Kidney (tissue), 14 donors: Measurements from ENCODE around the gene MYH7B. TPM values are rescaled to one million over a fixed set of nuclear protein-coding genes. Genes with fewer than 3 reads are reported as not detected.

Source experiments
- DNase-seq, 5 donors: peaks; one replicate each; pipeline ENCODE4 v3.0.0-alpha.2; 2013 to 2020
- FAIRE-seq: peaks from 2 replicates; lab custom pipeline; 2012; peaks lifted over from hg19 to GRCh38; lab: Jason Lieb, UNC
- H3K27ac ChIP-seq, 2 donors: one replicate each; pipeline ENCODE4 v1.7.0; 2013; ENCODE audit warnings: low read depth in 2 of 2, low read length in 2 of 2, inconsistent platforms in 1 of 2
- H3K27me3 ChIP-seq: one replicate; pipeline ENCODE4 v1.7.1; 2013; ENCODE audit warnings: low read length, inconsistent platforms; ENCODE audit not compliant: control insufficient read depth, insufficient read depth
- H3K36me3 ChIP-seq, 3 donors: one replicate each; pipeline versions ENCODE4 v1.7.0 to v1.7.1; 2013; ENCODE audit warnings: low read length in 3 of 3, control low read depth in 1 of 3, inconsistent platforms in 1 of 3; ENCODE audit not compliant: insufficient read depth in 3 of 3, control insufficient read depth in 2 of 3
- H3K4me1 ChIP-seq, 3 donors: one replicate each; pipeline versions ENCODE4 v1.7.0 to v1.7.1; 2013; ENCODE audit warnings: low read length in 3 of 3, inconsistent platforms in 1 of 3, low read depth in 1 of 3; ENCODE audit not compliant: control insufficient read depth in 2 of 3, insufficient read depth in 2 of 3
- H3K4me3 ChIP-seq, 3 donors: one replicate each; pipeline versions ENCODE4 v1.7.0 to v1.8.1; 2013; ENCODE audit warnings: low read length in 3 of 3, control low read depth in 1 of 3, inconsistent platforms in 1 of 3
- H3K9ac ChIP-seq, 3 donors: one replicate each; pipeline versions ENCODE4 v1.7.0 to v1.7.1; 2013; ENCODE audit warnings: low read length in 3 of 3, control low read depth in 1 of 3, inconsistent platforms in 1 of 3
- H3K9me3 ChIP-seq, 3 donors: one replicate each; pipeline versions ENCODE4 v1.7.0 to v1.7.1; 2013; ENCODE audit warnings: low read length in 3 of 3, control low read depth in 1 of 3, inconsistent platforms in 1 of 3; ENCODE audit not compliant: control insufficient read depth in 2 of 3, insufficient read depth in 1 of 3
- intact Hi-C: fragments of 100-400 bp; cut with DNase I; formaldehyde crosslinking; loops from one replicate; pipeline ENCODE4 v1.11.1; 2022
- polyA plus RNA-seq: library from polyadenylated mRNA; stranded (reverse); fragments of 350-450 nt; fragmentation: Illumina TruSeq; extraction: RNeasy Lipid Tissue Mini Kit (QIAGEN cat#74804); gene quantifications from one replicate; pipeline ENCODE4 v1.2.3, GENCODE V29; 2014; ENCODE audit warnings: low read depth, low replicate concordance; ENCODE audit not compliant: insufficient read depth
- total RNA-seq: library from RNA; stranded (reverse); fragmentation: NEBNext Ultra II Directional; extraction: Animal tissue kit (Norgen Biotek cat#: 25700); gene quantifications from one replicate; pipeline ENCODE4 v1.2.1, GENCODE V29; 2021
- TF ChIP-seq, protein P1 (sequence below): IDR thresholded peaks from 3 replicates; pipeline ENCODE4 v1.5.1; 2012; ENCODE audit warnings: mild to moderate bottlenecking, moderate library complexity, borderline replicate concordance; ENCODE audit not compliant: insufficient read depth; ENCODE audit errors: extremely low read depth
- donor health status: control.
- donor health status: control.
- donor health status: control.
- donor health status: control.
- donor health status: control.
- donor health status: DM: yes; HTN: yes; CAD: no.
- donor health status: Normal renal cell carcinoma (clear cell type).

MYH7B gene
- total and polyA plus RNA-seq, 2 donors from 2014 or later, result 0.76 to 3.7 TPM

DNA sequence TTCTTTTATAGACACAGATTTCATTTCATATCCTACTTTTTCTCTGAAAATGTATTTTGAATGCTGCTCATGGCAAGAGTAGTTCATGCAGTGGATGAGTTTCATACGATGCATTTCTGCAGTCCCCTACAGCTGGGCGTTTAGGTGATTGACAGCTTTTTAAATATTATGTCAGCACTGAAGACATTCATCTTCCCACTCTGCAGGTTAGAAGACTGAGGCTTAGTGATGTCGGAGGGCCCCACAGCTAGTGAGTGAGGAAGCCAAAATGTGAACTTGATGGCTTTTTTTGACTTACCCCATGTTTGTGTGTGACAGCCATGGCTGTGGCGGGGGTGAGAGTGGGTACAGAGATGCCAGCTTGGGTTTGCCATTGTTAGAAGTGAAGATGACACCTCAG, 33.5 kb downstream of the MYH7B start:
- DNase-seq (no peak), FAIRE-seq (no peak)
- Histone ChIP-seq H3K9ac (no peak overlapping the region), H3K36me3 (peaks cover 0 to 2% (median 0%) of the 10 kb centered on the region in 3 donors), H3K9me3 (no peaks in the 10 kb centered on the region), H3K27ac (no peak overlapping the region), H3K27me3 (no peaks in the 10 kb centered on the region), H3K4me1 (peaks cover 0 to 3% (median 2%) of the 10 kb centered on the region in 3 donors), H3K4me3 (no peak overlapping the region)
- TF ChIP-seq, protein P1, sequence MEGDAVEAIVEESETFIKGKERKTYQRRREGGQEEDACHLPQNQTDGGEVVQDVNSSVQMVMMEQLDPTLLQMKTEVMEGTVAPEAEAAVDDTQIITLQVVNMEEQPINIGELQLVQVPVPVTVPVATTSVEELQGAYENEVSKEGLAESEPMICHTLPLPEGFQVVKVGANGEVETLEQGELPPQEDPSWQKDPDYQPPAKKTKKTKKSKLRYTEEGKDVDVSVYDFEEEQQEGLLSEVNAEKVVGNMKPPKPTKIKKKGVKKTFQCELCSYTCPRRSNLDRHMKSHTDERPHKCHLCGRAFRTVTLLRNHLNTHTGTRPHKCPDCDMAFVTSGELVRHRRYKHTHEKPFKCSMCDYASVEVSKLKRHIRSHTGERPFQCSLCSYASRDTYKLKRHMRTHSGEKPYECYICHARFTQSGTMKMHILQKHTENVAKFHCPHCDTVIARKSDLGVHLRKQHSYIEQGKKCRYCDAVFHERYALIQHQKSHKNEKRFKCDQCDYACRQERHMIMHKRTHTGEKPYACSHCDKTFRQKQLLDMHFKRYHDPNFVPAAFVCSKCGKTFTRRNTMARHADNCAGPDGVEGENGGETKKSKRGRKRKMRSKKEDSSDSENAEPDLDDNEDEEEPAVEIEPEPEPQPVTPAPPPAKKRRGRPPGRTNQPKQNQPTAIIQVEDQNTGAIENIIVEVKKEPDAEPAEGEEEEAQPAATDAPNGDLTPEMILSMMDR, result no peak
- intact Hi-C loops, result no loop called here

DNA sequence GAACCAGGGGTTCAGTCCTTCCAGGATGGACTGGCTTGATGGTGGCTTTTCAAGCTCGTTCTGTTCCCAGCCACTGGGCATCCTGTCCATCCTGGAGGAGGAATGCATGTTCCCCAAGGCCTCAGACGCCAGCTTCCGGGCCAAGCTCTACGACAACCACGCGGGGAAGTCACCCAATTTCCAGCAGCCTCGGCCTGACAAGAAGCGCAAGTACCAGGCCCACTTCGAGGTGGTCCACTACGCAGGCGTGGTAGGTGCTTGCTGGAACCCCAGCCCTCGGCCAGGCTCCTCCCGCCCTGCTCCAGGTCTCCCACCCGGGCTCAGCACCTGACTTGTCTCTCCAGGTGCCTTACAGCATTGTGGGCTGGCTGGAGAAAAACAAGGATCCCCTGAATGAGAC, 34.0 kb downstream of the MYH7B start:
- no peaks in the 10 kb centered on the region for H3K9me3 ChIP-seq
- no peak overlapping the region for H3K9ac ChIP-seq
- H3K4me1 ChIP-seq, result peaks cover 0 to 7% (median 2%) of the 10 kb centered on the region in 3 donors
- H3K27ac ChIP-seq, result no peak overlapping the region
- DNase-seq (peak in 1 of 5 donors; percentile 63), FAIRE-seq (no peak)
- H3K36me3 ChIP-seq, result peaks cover 0 to 6% (median 4%) of the 10 kb centered on the region in 3 donors
- TF ChIP-seq, protein P1, result no peak
- intact Hi-C loops, result no loop called here
- H3K27me3 ChIP-seq, result no peaks in the 10 kb centered on the region
- no peak overlapping the region for H3K4me3 ChIP-seq

DNA sequence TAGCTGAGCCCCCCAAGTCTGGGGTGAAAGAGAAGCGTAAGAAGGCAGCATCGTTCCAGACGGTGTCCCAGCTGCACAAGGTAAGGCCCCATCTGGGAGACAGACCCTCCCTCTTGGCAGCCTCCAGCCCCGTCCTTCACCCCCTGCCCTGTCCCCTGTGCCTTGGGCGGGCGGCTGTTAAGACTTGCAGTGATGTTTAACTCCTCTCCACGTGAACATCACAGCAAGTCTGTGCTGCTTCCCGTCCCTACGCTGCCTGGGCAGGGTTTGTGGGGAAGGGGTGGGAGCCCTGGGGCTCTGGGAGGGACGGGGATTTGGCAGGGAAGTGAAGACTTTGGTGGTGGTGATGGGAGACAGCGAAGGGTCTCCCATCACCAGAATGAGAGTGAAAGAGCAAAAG, 34.6 kb downstream of the MYH7B start:
- TF ChIP-seq, protein P1, result no peak
- Histone ChIP-seq H3K4me3 (no peak overlapping the region), H3K27ac (no peak overlapping the region), H3K27me3 (no peaks in the 10 kb centered on the region), H3K9ac (no peak overlapping the region), H3K4me1 (peaks cover 0 to 8% (median 2%) of the 10 kb centered on the region in 3 donors), H3K36me3 (peaks cover 0 to 7% (median 5%) of the 10 kb centered on the region in 3 donors), H3K9me3 (no peaks in the 10 kb centered on the region)
- intact Hi-C loops, result no loop called here
- DNase-seq (peak in 1 of 5 donors; percentile 37), FAIRE-seq (no peak)
